ENCODE results near the gene GMDS. TPM values are rescaled to one million over a fixed set of nuclear protein-coding genes. Genes with fewer than 3 reads are reported as not detected.

Gene GMDS
- total and polyA plus RNA-seq, 2 donors (not counting 3 experiments of a cell fraction or from before 2014, with no cell fraction given) = 9.8 to 23.5 TPM

DNA sequence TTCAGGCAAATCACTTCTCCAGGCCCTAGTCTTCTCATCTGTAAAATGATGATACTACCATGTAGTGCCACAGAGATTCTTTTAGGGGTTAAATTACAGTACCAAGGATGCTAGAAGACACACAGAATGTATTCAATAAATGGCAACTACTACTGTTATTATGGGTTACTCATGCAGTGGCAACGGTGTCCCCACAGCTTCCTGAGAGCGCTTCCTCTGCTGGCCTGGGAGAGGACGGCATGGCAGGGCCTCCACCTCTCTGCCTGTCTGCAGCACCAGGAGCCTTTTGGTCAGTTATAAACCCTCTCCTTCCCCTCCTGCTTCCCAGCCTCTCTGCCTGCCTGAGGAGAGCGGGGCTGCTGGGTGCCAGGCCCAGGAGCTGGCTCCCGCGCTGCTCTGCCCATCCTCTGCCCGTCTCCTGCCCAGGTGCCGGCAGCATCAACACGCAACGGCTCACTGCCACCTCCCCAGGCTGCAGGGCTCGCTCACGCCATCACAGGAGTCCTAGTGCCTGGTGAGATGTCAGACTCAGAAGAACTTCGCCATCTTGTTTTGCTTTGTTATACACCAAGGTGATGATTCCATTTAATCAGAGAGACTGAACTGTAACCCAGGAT is 465.0 kb downstream of the GMDS start:
- Histone ChIP-seq H3K4me2 (ENCODE audit: insufficient read depth, low read length) (no peak overlapping the region), H3K9me1 (replicated peaks; ENCODE audit: control insufficient read depth, extremely low read depth, insufficient read depth, low read length) (no peaks in the 10 kb centered on the region), H3K4me1 (ENCODE audit: control insufficient read depth, extremely low read depth, insufficient read depth, low read length) (peaks cover 19% of the 10 kb centered on the region), H4K20me1 (replicated peaks; ENCODE audit: control insufficient read depth, extremely low read depth, insufficient read depth, low read length) (no peaks in the 10 kb centered on the region), H3K9ac (replicated peaks; ENCODE audit: extremely low read depth, insufficient read depth, low read length) (no peak overlapping the region), H3K36me3 (ENCODE audit: control insufficient read depth in 2 of 2, extremely low read depth in 1 of 2, insufficient read depth in 2 of 2, low read length in 2 of 2) (no peaks in the 10 kb centered on the region), H3K4me3 (replicated peaks in 1 of 3; ENCODE audit: insufficient read depth in 1 of 3, low read depth in 1 of 3, low read length in 3 of 3) (no peak overlapping the region), H2AFZ (ENCODE audit: low read depth, low read length) (no peak overlapping the region), H3K27me3 (ENCODE audit: control insufficient read depth in 2 of 2, insufficient read depth in 2 of 2, low read length in 2 of 2) (no peaks in the 10 kb centered on the region), H3K27ac (ENCODE audit: insufficient read depth, low read depth, low read length) (no peak overlapping the region), H3K9me3 (replicated peaks; ENCODE audit: control insufficient read depth, insufficient read depth, low read length) (no peaks in the 10 kb centered on the region), H3K79me2 (ENCODE audit: control insufficient read depth, insufficient read depth, low read length) (no peaks in the 10 kb centered on the region)
- TF ChIP-seq FOS (IDR thresholded peaks at IDR 0.05; ENCODE audit: borderline replicate concordance, insufficient read depth, low read length) (no peak), POLR2A (IDR thresholded peaks at IDR 0.05; ENCODE audit: low read depth, low read length) (no peak), POLR2AphosphoS5 (IDR thresholded peaks at IDR 0.05; ENCODE audit: insufficient read depth, low read depth, low read length) (no peak), JUN (IDR thresholded peaks at IDR 0.05; ENCODE audit: borderline replicate concordance, insufficient read depth, insufficient read length, low read depth) (no peak), EZH2 (IDR thresholded peaks at IDR 0.05; ENCODE audit: borderline replicate concordance, low read depth, low read length, severe bottlenecking) (no peak)
- POLR2A ChIA-PET = no interaction called here
- DNase-seq (ENCODE audit: low read depth, low spot score) (no peak), FAIRE-seq (no peak)
- BruUV-seq (replicated peaks) = no TSS peak
- intact Hi-C loops (cut with micrococcal nuclease) = loop anchor here (10.0 kb wide), 1 partner anchor 574 kb away; no protein-coding TSS in a partner anchor
- CTCF ChIA-PET = interaction anchor here (1.2 to 3.1 kb wide), 4 partner anchors 9 to 324 kb away, joined by 3 to 8 read pairs (median 6); no protein-coding TSS in a partner anchor
- dilution Hi-C loops (cut with MboI; ENCODE audit: extremely low pct_ligation_motif_present, low sequenced_read_pairs) = loop anchor here (25.0 kb wide), 1 partner anchor 332 kb away; no protein-coding TSS in a partner anchor

DNA sequence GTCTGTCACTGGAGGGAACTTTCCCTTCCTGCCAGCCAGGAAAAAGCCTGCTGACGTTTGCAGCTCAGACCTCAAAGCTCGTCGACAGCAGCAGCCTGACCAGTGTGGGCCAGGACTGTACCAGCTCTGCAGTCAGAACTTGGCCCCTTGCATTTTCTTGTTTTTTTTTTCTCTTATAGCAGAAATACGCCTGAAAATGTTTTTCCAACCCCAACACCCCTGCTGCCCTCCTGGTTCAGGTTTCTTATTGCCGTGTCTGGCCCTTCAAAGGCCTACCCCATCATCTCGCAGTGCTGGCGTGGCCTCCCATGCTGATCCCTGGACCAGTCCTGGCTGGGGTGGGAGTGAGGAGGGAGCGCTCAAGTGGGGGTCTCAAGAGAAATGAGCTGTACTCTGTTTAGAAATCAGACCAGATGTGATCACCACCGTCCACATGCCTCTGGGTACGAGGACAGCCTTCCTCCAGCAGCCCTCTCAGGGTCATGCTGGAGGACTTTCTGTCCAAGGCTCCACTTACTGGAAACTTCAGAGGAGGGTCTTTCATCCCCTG is 466.6 kb downstream of the GMDS start:
- dilution Hi-C loops (cut with MboI; ENCODE audit: extremely low pct_ligation_motif_present, low sequenced_read_pairs) = loop anchor here (25.0 kb wide), 1 partner anchor 334 kb away; no protein-coding TSS in a partner anchor
- no peak for TF ChIP-seq MYC (IDR thresholded peaks at IDR 0.05; ENCODE audit: low read depth, low read length)
- ChIA-PET POLR2A (no interaction called here), CTCF (interaction anchor here (1.5 to 3.1 kb wide), 3 partner anchors 12 to 92 kb away, joined by 3 to 8 read pairs (median 4); no protein-coding TSS in a partner anchor)
- BruUV-seq (replicated peaks) = no TSS peak
- Histone ChIP-seq H3K9me1 (replicated peaks; ENCODE audit: control insufficient read depth, extremely low read depth, insufficient read depth, low read length) (no peaks in the 10 kb centered on the region), H3K79me2 (ENCODE audit: control insufficient read depth, insufficient read depth, low read length) (no peaks in the 10 kb centered on the region), H4K20me1 (replicated peaks; ENCODE audit: control insufficient read depth, extremely low read depth, insufficient read depth, low read length) (no peaks in the 10 kb centered on the region), H3K9me3 (replicated peaks; ENCODE audit: control insufficient read depth, insufficient read depth, low read length) (no peaks in the 10 kb centered on the region), H2AFZ (ENCODE audit: low read depth, low read length) (no peak overlapping the region), H3K9ac (replicated peaks; ENCODE audit: extremely low read depth, insufficient read depth, low read length) (no peak overlapping the region), H3K27me3 (ENCODE audit: control insufficient read depth in 2 of 2, insufficient read depth in 2 of 2, low read length in 2 of 2) (no peaks in the 10 kb centered on the region), H3K36me3 (ENCODE audit: control insufficient read depth in 2 of 2, extremely low read depth in 1 of 2, insufficient read depth in 2 of 2, low read length in 2 of 2) (no peaks in the 10 kb centered on the region), H3K4me3 (replicated peaks in 1 of 3; ENCODE audit: insufficient read depth in 1 of 3, low read depth in 1 of 3, low read length in 3 of 3) (no peak overlapping the region), H3K27ac (ENCODE audit: insufficient read depth, low read depth, low read length) (no peak overlapping the region), H3K4me1 (ENCODE audit: control insufficient read depth, extremely low read depth, insufficient read depth, low read length) (peaks cover 12% of the 10 kb centered on the region), H3K4me2 (ENCODE audit: insufficient read depth, low read length) (no peak overlapping the region)
- no peak for DNase-seq (ENCODE audit: low read depth, low spot score)
- intact Hi-C loops (cut with micrococcal nuclease) = no loop called here
- FAIRE-seq = no peak

Measured in endothelial cell of umbilical vein (primary cell).